Lung (tissue), 12 donors: Measurements from ENCODE around the gene PSPC1. TPM values are rescaled to one million over a fixed set of nuclear protein-coding genes. Genes with fewer than 3 reads are reported as not detected.

Experiments
- ATAC-seq: fragments of 200-7000 bp; cut with Tn5 transposase; one replicate; pipeline ENCODE4 v1.9.1; 2020; ENCODE audit warnings: moderate number of reproducible peaks; ENCODE audit not compliant: insufficient read depth, low FRiP score
- DNase-seq, 3 donors: peaks; one replicate each; pipeline ENCODE4 v3.0.0-alpha.2; 2013 to 2017
- H3K27ac ChIP-seq, 2 donors: one replicate each; pipeline ENCODE4 v1.5.1; 2013; ENCODE audit warnings: mild to moderate bottlenecking in 2 of 2, moderate library complexity in 2 of 2, control low read depth in 1 of 2, inconsistent platforms in 1 of 2, low read depth in 1 of 2, low read length in 1 of 2
- H3K27me3 ChIP-seq, 3 donors: one replicate each; pipeline ENCODE4 v1.5.1; 2013; ENCODE audit warnings: low read length in 2 of 3; ENCODE audit not compliant: control insufficient read depth in 3 of 3, insufficient read depth in 3 of 3
- H3K36me3 ChIP-seq, 4 donors: one replicate each; pipeline ENCODE4 v1.5.1; 2013; ENCODE audit warnings: low read length in 4 of 4, mild to moderate bottlenecking in 1 of 4, moderate library complexity in 1 of 4; ENCODE audit not compliant: control insufficient read depth in 4 of 4, insufficient read depth in 4 of 4
- H3K4me1 ChIP-seq, 5 donors: one replicate each; pipeline ENCODE4 v1.5.1; 2013; ENCODE audit warnings: low read length in 5 of 5, mild to moderate bottlenecking in 2 of 5, moderate library complexity in 1 of 5; ENCODE audit not compliant: control insufficient read depth in 5 of 5, insufficient read depth in 5 of 5
- H3K4me3 ChIP-seq: one replicate; pipeline ENCODE4 v1.5.1; 2013; ENCODE audit warnings: mild to moderate bottlenecking, control low read depth, moderate library complexity
- H3K9ac ChIP-seq, 2 donors: one replicate each; pipeline ENCODE4 v1.5.1; 2013; ENCODE audit warnings: low read length in 2 of 2, control low read depth in 1 of 2; ENCODE audit not compliant: insufficient read depth in 1 of 2
- H3K9me3 ChIP-seq, 4 donors: one replicate each; pipeline ENCODE4 v1.5.1; 2013; ENCODE audit warnings: low read length in 3 of 4, mild to moderate bottlenecking in 1 of 4, moderate library complexity in 1 of 4; ENCODE audit not compliant: control insufficient read depth in 4 of 4, insufficient read depth in 3 of 4
- CTCF ChIP-seq: IDR thresholded peaks from 2 replicates; pipeline ENCODE4 v1.5.1; 2012; ENCODE audit warnings: mild to moderate bottlenecking; ENCODE audit errors: control extremely low read depth, extremely low read depth
- WGBS, 2 donors: extraction: QIAGEN DNeasy Blood & Tissue Kit; methylation state at CpG; one replicate each; pipeline ENCODE4 v1.1.7; 2013; 5-methylcytosine and 5-hydroxymethylcytosine counted together
- polyA plus RNA-seq, 2 donors: library from polyadenylated mRNA; stranded (reverse); fragments of 200-250 nt; gene quantifications; one replicate each; pipeline ENCODE4 v1.2.1, GENCODE V29; 2013
- total RNA-seq, 2 donors: library from RNA; depleted of rRNA in 1 of 2; stranded (reverse); fragments of >200 nt in 1 of 2; gene quantifications; one replicate each; pipeline ENCODE4 v1.2.1, GENCODE V29; 2014 to 2021
- donor health status: control.
- donor health status: control.
- donor health status: Bipolar disorder and iron deficiency.
- donor health status: healthy.
- donor health status: DM: yes; HTN: yes; CAD: no.

Gene PSPC1
- total and polyA plus RNA-seq, 4 donors, result 23.5 to 103 (median 39.6) TPM

- H3K36me3 ChIP-seq, result peaks cover 0 to 12% (median 6%) of the 10 kb centered on the region in 4 donors
- no peaks in the 10 kb centered on the region for H3K9me3 ChIP-seq
- H3K4me3 ChIP-seq, result no peak overlapping the region
- H3K27ac ChIP-seq, result no peak overlapping the region
- WGBS, 2 donors, result 52 to 55% methylated on average over 5 of the region's 5 CpGs
- peak in 1 of 3 donors; percentile 28 for DNase-seq
- H3K27me3 ChIP-seq, result no peaks in the 10 kb centered on the region
- H3K4me1 ChIP-seq, result peaks cover 0 to 4% (median 0%) of the 10 kb centered on the region in 5 donors
- ATAC-seq, result no peak
- H3K9ac ChIP-seq, result no peak overlapping the region
- TF ChIP-seq CTCF, result no peak
Measured at GRCh38 chr13:19685034-19685433, 97.7 kb downstream of the PSPC1 start.

- 50 to 69% methylated on average over 2 of the region's 2 CpGs for WGBS, 2 donors
- H3K27ac ChIP-seq, result no peak overlapping the region
- H3K4me1 ChIP-seq, result peaks cover 0 to 4% (median 0%) of the 10 kb centered on the region in 5 donors
- H3K4me3 ChIP-seq, result no peak overlapping the region
- H3K9ac ChIP-seq, result peak overlapping the region in 1 of 2 donors; percentile 13
- DNase-seq, result no peak
- no peak for TF ChIP-seq CTCF
- no peak for ATAC-seq
- H3K27me3 ChIP-seq, result no peaks in the 10 kb centered on the region
- peaks cover under 1 to 7% (median 2%) of the 10 kb centered on the region in 4 donors for H3K36me3 ChIP-seq
- H3K9me3 ChIP-seq, result no peaks in the 10 kb centered on the region
Measured at GRCh38 chr13:19681517-19681916, 101.2 kb downstream of the PSPC1 start.

- WGBS, 2 donors, result 87 to 88% methylated on average over 7 of the region's 7 CpGs
- no peak for TF ChIP-seq CTCF
- H3K36me3 ChIP-seq, result peaks cover 2 to 12% (median 4%) of the 10 kb centered on the region in 4 donors
- H3K9ac ChIP-seq, result no peak overlapping the region
- no peak overlapping the region for H3K27ac ChIP-seq
- no peaks in the 10 kb centered on the region for H3K9me3 ChIP-seq
- H3K4me1 ChIP-seq, result peaks cover 0 to 4% (median 0%) of the 10 kb centered on the region in 5 donors
- ATAC-seq (no peak), DNase-seq (no peak)
- no peak overlapping the region for H3K4me3 ChIP-seq
- H3K27me3 ChIP-seq, result no peaks in the 10 kb centered on the region
Measured at GRCh38 chr13:19680751-19681150, 102.0 kb downstream of the PSPC1 start.

- H3K9me3 ChIP-seq, result no peaks in the 10 kb centered on the region
- H3K9ac ChIP-seq, result no peak overlapping the region
- H3K27ac ChIP-seq, result no peak overlapping the region
- no peaks in the 10 kb centered on the region for H3K4me1 ChIP-seq
- no peak for ATAC-seq
- H3K4me3 ChIP-seq, result no peak overlapping the region
- no peak for DNase-seq
- H3K36me3 ChIP-seq, result peaks cover 21 to 31% (median 24%) of the 10 kb centered on the region in 4 donors
- no peak for TF ChIP-seq CTCF
- 94 to 96% methylated on average over 3 of the region's 3 CpGs for WGBS, 2 donors
- no peaks in the 10 kb centered on the region for H3K27me3 ChIP-seq
Measured at GRCh38 chr13:19676168-19676567, 106.6 kb downstream of the PSPC1 start.
